HG03108 (cell line): ENCODE data around the gene NFIC.
"Not testable (repeated sequence)": the region's sequence is repeated elsewhere in the genome, so short reads cannot be mapped to it uniquely, and the experiment has no call there.

Source experiments
- ATAC-seq: cut with Tn5 transposase; IDR thresholded peaks from one replicate; pipeline ENCODE4 v1.9.1; 2021; ENCODE audit warnings: moderate library complexity; ENCODE audit not compliant: unreplicated experiment

The NFIC gene

GRCh38 chr19:3336680-3337523 lies 29.5 kb upstream of the NFIC start:
- no peak for ATAC-seq

- no peak for ATAC-seq
Observed at GRCh38 chr19:3338541-3339181, 27.7 kb upstream of the NFIC start.

- ATAC-seq, result no peak
Observed at GRCh38 chr19:3340340-3340739, 26.0 kb upstream of the NFIC start.

- ATAC-seq, result no peak
Observed at GRCh38 chr19:3342246-3342645, 24.1 kb upstream of the NFIC start.

- ATAC-seq, result not testable (repeated sequence)
Observed at GRCh38 chr19:3342962-3343361, 23.4 kb upstream of the NFIC start.

- ATAC-seq, result no peak
Observed at GRCh38 chr19:3343619-3344502, 22.5 kb upstream of the NFIC start.

- no peak for ATAC-seq
Observed at GRCh38 chr19:3344608-3345598, 21.5 kb upstream of the NFIC start.

- ATAC-seq, result no peak
Observed at GRCh38 chr19:3345850-3346460, 20.4 kb upstream of the NFIC start.

- no peak for ATAC-seq
Observed at GRCh38 chr19:3346677-3347353, 19.6 kb upstream of the NFIC start.

- ATAC-seq, result no peak
Observed at GRCh38 chr19:3348042-3348441, 18.3 kb upstream of the NFIC start.

GRCh38 chr19:3348469-3348868 lies 17.9 kb upstream of the NFIC start:
- not testable (repeated sequence) for ATAC-seq

GRCh38 chr19:3350014-3350663 lies 16.2 kb upstream of the NFIC start:
- no peak for ATAC-seq

GRCh38 chr19:3351702-3352447 lies 14.5 kb upstream of the NFIC start:
- ATAC-seq, result no peak

- ATAC-seq, result no peak
Observed at GRCh38 chr19:3353493-3353892, 12.9 kb upstream of the NFIC start.

- ATAC-seq, result no peak
Observed at GRCh38 chr19:3356805-3357204, 9.6 kb upstream of the NFIC start.

GRCh38 chr19:3357271-3357991 lies 9.0 kb upstream of the NFIC start:
- ATAC-seq, result no peak

- ATAC-seq, result no peak
Observed at GRCh38 chr19:3357992-3358688, 8.2 kb upstream of the NFIC start.
